HL-60 (cell line): ENCODE results near the gene PRUNE1.

Source experiments
- DNase-seq, 2 experiments: peaks; one replicate each; pipeline ENCODE4 v3.0.0-alpha.2; 2010 to 2020; ENCODE audit warnings: low read depth in 1 of 2, low spot score in 1 of 2
- H3K27ac ChIP-seq: fragments of 250-450 bp; sonication (Bioruptor Pico); replicated peaks from 2 replicates; pipeline ENCODE4 v1.5.1; 2020; ENCODE audit warnings: mild to moderate bottlenecking, moderate library complexity
- H3K27me3 ChIP-seq: fragments of 250-450 bp; sonication (Bioruptor Pico); 2 replicates; pipeline ENCODE4 v1.5.1; 2021; ENCODE audit warnings: mild to moderate bottlenecking, moderate library complexity; ENCODE audit not compliant: insufficient read depth, poor library complexity, severe bottlenecking
- H3K4me3 ChIP-seq: replicated peaks from 2 replicates; pipeline ENCODE4 v1.5.1; 2011; ENCODE audit warnings: mild to moderate bottlenecking, control low read depth, low read length; ENCODE audit not compliant: insufficient read depth
- CTCF ChIP-seq: IDR thresholded peaks from one replicate; pipeline ENCODE4 v1.5.1; 2011; ENCODE audit warnings: low read length, control low read depth, inconsistent platforms; ENCODE audit not compliant: insufficient read depth
- GABPA ChIP-seq: IDR thresholded peaks from 2 replicates; pipeline ENCODE4 v1.6.1; 2012; ENCODE audit warnings: low read depth
- POLR2AphosphoS5 ChIP-seq: IDR thresholded peaks from 2 replicates; pipeline ENCODE4 v1.6.1; 2012; ENCODE audit warnings: low read depth
- REST ChIP-seq: IDR thresholded peaks from 2 replicates; pipeline ENCODE4 v1.6.1; 2012; ENCODE audit warnings: low read depth; ENCODE audit not compliant: insufficient replicate concordance
- SPI1 ChIP-seq: IDR thresholded peaks from 2 replicates; pipeline ENCODE4 v1.6.1; 2012; ENCODE audit warnings: low read depth, mild to moderate bottlenecking, borderline replicate concordance

PRUNE1 gene

DNA sequence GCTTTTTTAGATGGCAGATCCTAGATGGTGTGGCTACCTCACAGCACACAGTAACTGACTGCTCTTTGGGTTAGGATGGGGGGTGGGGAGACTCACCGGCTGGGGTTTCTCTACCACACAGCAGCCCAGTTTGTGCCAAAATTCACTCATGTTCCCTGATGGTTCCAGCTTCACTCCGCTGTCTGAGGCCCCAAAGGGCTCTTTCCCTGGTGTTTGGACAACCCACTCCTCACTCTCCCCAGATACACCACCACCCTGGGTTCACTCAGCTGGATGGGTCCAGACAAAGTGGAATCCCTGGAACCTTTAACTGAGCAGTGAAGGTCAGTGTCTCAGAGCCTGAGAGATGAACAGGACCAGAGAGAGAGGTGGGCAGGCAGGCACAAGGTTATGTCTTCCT lies 47.3 kb downstream of the PRUNE1 start:
- Histone ChIP-seq H3K4me3 (no peak overlapping the region), H3K27ac (no peak overlapping the region), H3K27me3 (no peaks in the 10 kb centered on the region)
- DNase-seq = no peak
- no peak for TF ChIP-seq SPI1
- TF ChIP-seq GABPA = no peak
- no peak for TF ChIP-seq POLR2AphosphoS5
- no peak for TF ChIP-seq REST
- no peak for TF ChIP-seq CTCF

DNA sequence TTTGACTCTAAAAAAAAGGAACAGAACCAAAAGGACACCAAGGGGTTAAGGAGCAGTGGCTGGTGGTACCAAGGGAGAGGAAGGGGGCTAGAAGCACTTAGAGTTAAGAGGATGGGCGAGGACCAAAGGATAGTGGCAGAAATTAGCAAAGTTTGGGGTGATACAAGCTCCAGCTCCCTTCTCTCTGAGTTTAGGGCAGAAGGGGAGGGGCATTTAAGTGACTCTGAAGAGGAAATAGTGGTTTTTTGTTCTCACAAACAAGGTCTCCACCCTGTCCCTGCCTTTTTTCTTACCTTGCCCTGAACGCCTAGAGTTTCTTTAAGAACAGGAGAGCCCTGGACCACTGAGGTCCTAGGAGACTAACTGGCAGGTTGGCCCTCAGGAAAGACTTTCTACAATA lies 47.9 kb downstream of the PRUNE1 start:
- no peak overlapping the region for H3K4me3 ChIP-seq
- DNase-seq = no peak
- no peak overlapping the region; the same call in 1 of the 2 replicates for H3K27ac ChIP-seq
- no peak for TF ChIP-seq SPI1
- no peak for TF ChIP-seq GABPA
- TF ChIP-seq REST = no peak
- TF ChIP-seq CTCF = no peak
- no peak for TF ChIP-seq POLR2AphosphoS5
- no peaks in the 10 kb centered on the region for H3K27me3 ChIP-seq

GRCh38 chr1:151058692-151059091 lies 50.4 kb downstream of the PRUNE1 start:
- TF ChIP-seq GABPA = no peak
- DNase-seq = no peak
- Histone ChIP-seq H3K27ac (peak overlapping the region; percentile 90), H3K27me3 (no peaks in the 10 kb centered on the region), H3K4me3 (peak overlapping the region; percentile 87)

DNA sequence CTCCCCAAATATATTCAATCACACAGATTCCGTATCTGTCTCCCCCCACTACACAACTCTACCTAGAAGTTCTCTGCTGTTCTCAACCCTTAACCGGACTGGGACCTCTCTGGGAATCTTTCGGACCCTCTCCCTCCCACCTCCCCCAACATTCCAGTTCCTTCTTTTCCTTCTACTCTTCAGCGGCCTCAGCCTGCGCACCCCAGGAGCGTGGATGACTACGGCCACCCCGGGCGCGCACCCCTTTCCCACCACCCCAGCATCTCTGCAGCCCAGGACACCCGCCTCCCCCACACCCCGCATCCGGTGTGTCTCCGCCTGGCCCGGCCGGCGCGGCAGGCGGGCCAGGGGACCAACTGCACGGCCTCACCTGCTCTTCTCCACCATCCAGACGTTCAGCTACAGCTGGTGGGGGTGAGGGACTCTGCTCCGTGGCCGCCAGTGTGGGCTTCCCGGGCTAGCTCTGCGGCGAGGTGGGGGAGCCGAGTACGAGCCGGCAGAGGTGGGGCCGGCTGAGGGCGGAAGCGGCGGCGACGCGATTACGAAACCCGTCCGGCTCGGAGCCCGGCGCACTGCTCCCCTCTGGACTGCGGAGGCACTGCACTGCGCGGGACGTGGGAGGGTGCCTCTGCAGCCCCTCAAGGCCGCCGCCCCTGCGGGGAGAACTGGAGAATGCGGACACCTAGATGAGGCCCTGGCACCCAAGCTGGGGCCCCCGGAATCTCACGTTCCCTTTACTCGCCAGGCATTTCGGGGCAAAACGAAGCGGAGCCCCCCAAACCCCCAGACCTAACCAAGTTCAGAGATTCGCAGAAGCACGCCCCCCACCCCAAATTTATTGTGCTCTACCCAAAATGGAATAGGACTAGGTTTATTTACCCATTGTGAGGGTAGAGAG lies 51.1 kb downstream of the PRUNE1 start, which contains the start of gene CDC42SE1:
Gene CDC42SE1, minus strand, starts transcription at position 514 of the 898 bp plus-strand sequence. CDS start 3,892 bp downstream, outside the sequence.
- Histone ChIP-seq H3K27ac (peak within 1 kb of the TSS; percentile 90), H3K27me3 (no peaks in the 10 kb centered on the region), H3K4me3 (peak within 1 kb of the TSS; percentile 87)
- TF ChIP-seq GABPA (peak; percentile 47), SPI1 (peak; percentile 41; the same call in 1 of the 2 replicates), CTCF (peak; percentile 62), POLR2AphosphoS5 (peak; percentile 77; the same call in 1 of the 2 replicates), REST (no peak)
- DNase-seq = peak; percentile 86 to 88
